GM19043 (cell line): ENCODE measurements around the gene KRTAP2-3.
"Not testable (repeated sequence)": the region's sequence is repeated elsewhere in the genome, so short reads cannot be mapped to it uniquely, and the experiment has no call there.

Experiments used
- ATAC-seq: cut with Tn5 transposase; IDR thresholded peaks from one replicate; pipeline ENCODE4 v1.9.1; 2021; ENCODE audit warnings: low read depth; ENCODE audit not compliant: unreplicated experiment

The KRTAP2-3 gene

GRCh38 chr17:41037853-41038350, 22.0 kb downstream of the KRTAP2-3 start:
- ATAC-seq, result no peak

GRCh38 chr17:41034346-41034935, 25.5 kb downstream of the KRTAP2-3 start, which contains the start of gene KRTAP1-3:
Gene KRTAP1-3, minus strand, starts transcription at chr17:41034874. Its CDS starts 53 bp downstream, at chr17:41034821.
- ATAC-seq, result not testable (repeated sequence)

- no peak for ATAC-seq
Measured at GRCh38 chr17:41029633-41030245, 30.2 kb downstream of the KRTAP2-3 start, which contains the start of gene KRTAP1-4. Gene KRTAP1-4, minus strand, starts transcription at chr17:41030195. Its CDS starts 117 bp downstream, at chr17:41030078.

GRCh38 chr17:41026715-41027471, 33.0 kb downstream of the KRTAP2-3 start, which contains the start of gene KRTAP1-5:
Gene KRTAP1-5, minus strand, starts transcription at chr17:41027208. Its CDS starts 53 bp downstream, at chr17:41027155.
- ATAC-seq, result no peak

GRCh38 chr17:41024697-41025096, 35.2 kb downstream of the KRTAP2-3 start:
- no peak for ATAC-seq

GRCh38 chr17:41020336-41020735, 39.6 kb downstream of the KRTAP2-3 start:
- ATAC-seq, result no peak

GRCh38 chr17:41019415-41019814, 40.5 kb downstream of the KRTAP2-3 start:
- ATAC-seq, result no peak

GRCh38 chr17:41018541-41018940, 41.4 kb downstream of the KRTAP2-3 start:
- ATAC-seq, result no peak

- no peak for ATAC-seq
Measured at GRCh38 chr17:41016578-41017215, 43.2 kb downstream of the KRTAP2-3 start.

GRCh38 chr17:41015454-41015853, 44.5 kb downstream of the KRTAP2-3 start:
- no peak for ATAC-seq

- no peak for ATAC-seq
Measured at GRCh38 chr17:41013606-41014005, 46.3 kb downstream of the KRTAP2-3 start.

GRCh38 chr17:41013181-41013580, 46.7 kb downstream of the KRTAP2-3 start:
- no peak for ATAC-seq

- no peak for ATAC-seq
Measured at GRCh38 chr17:41012326-41013120, 47.4 kb downstream of the KRTAP2-3 start.

- no peak for ATAC-seq
Measured at GRCh38 chr17:41010441-41010840, 49.5 kb downstream of the KRTAP2-3 start.

- no peak for ATAC-seq
Measured at GRCh38 chr17:41009936-41010335, 50.0 kb downstream of the KRTAP2-3 start.

GRCh38 chr17:41009301-41009760, 50.6 kb downstream of the KRTAP2-3 start:
- no peak for ATAC-seq
